IMR-90 (cell line): Measurements from ENCODE around the gene FBXW7. TPM values are rescaled to one million over a fixed set of nuclear protein-coding genes. Genes with fewer than 3 reads are reported as not detected.

ENCODE experiments used
- ATAC-seq: fragments of 200-7000 bp; cut with Tn5 transposase; 2 replicates; pipeline ENCODE4 v1.9.1; 2020; ENCODE audit warnings: low read depth, mild to moderate bottlenecking, moderate library complexity
- BruUV-seq: library from RNA; stranded (reverse); fragments of 400-500 nt; replicated peaks from 2 replicates; lab custom pipeline; 2021; lab: Mats Ljungman, UMichigan
- CTCF ChIA-PET: fragments of 300-600 bp; formaldehyde crosslinking; extraction: SDS; loops from one replicate; lab custom pipeline; 2021; ENCODE audit warnings: antibody characterized with exemption; lab: Yijun Ruan, JAX
- POLR2A ChIA-PET: fragments of 300-600 bp; sonication (Branson Sonifier 250); formaldehyde crosslinking; loops from one replicate; lab custom pipeline; 2022; ENCODE audit warnings: antibody characterized with exemption; ENCODE audit not compliant: unreplicated experiment; lab: Charles Lee
- DNase-seq: peaks from one replicate; pipeline ENCODE4 v3.0.0; 2013
- H2AFZ ChIP-seq: replicated peaks from 2 replicates; pipeline ENCODE3; 2013; ENCODE audit warnings: low read length, mild to moderate bottlenecking; ENCODE audit not compliant: poor library complexity
- H2AK5ac ChIP-seq: 2 replicates; pipeline ENCODE4 v1.6.1; 2013; ENCODE audit warnings: low read depth, low read length, inconsistent platforms
- H2AK9ac ChIP-seq: replicated peaks from 2 replicates; pipeline ENCODE3; 2013; ENCODE audit warnings: mild to moderate bottlenecking, low read depth, low read length, moderate library complexity; ENCODE audit not compliant: poor library complexity
- H2BK120ac ChIP-seq: 2 replicates; pipeline ENCODE4 v1.6.1; 2013; ENCODE audit warnings: low read depth, low read length, inconsistent platforms
- H2BK15ac ChIP-seq: 3 replicates; pipeline ENCODE4 v1.6.1; 2013; ENCODE audit warnings: low read depth, low read length, inconsistent platforms
- H2BK20ac ChIP-seq: 2 replicates; pipeline ENCODE4 v1.6.1; 2013; ENCODE audit warnings: low read depth, mild to moderate bottlenecking, inconsistent platforms, low read length, moderate library complexity
- H2BK5ac ChIP-seq: 2 replicates; pipeline ENCODE4 v1.6.1; 2013; ENCODE audit warnings: mild to moderate bottlenecking, low read depth, low read length, inconsistent platforms; ENCODE audit not compliant: poor library complexity, severe bottlenecking
- H3K14ac ChIP-seq: replicated peaks from 2 replicates; pipeline ENCODE4 v1.6.1; 2013; ENCODE audit warnings: low read depth, low read length, inconsistent platforms
- H3K18ac ChIP-seq: 2 replicates; pipeline ENCODE4 v1.6.1; 2013; ENCODE audit warnings: low read depth, low read length, control low read depth
- H3K23ac ChIP-seq: 2 replicates; pipeline ENCODE4 v1.6.1; 2013; ENCODE audit warnings: low read depth, low read length, inconsistent platforms
- H3K27ac ChIP-seq: 2 replicates; pipeline ENCODE4 v1.5.1; 2013; ENCODE audit warnings: mild to moderate bottlenecking, control low read depth, low read length; ENCODE audit not compliant: insufficient read depth
- H3K27me3 ChIP-seq: 2 replicates; pipeline ENCODE4 v1.6.1; 2013; ENCODE audit warnings: low read length; ENCODE audit not compliant: control insufficient read depth, insufficient read depth
- H3K36me3 ChIP-seq: 2 replicates; pipeline ENCODE4 v1.6.1; 2013; ENCODE audit warnings: low read length, mixed read lengths; ENCODE audit not compliant: control insufficient read depth, insufficient read depth
- H3K4ac ChIP-seq: 2 replicates; pipeline ENCODE4 v1.6.1; 2013; ENCODE audit warnings: low read depth, low read length, inconsistent platforms
- H3K4me1 ChIP-seq: 2 replicates; pipeline ENCODE4 v1.6.1; 2013; ENCODE audit warnings: low read length, mixed read lengths; ENCODE audit not compliant: control insufficient read depth, insufficient read depth
- H3K4me2 ChIP-seq: 2 replicates; pipeline ENCODE4 v1.6.1; 2013; ENCODE audit warnings: low read depth, mild to moderate bottlenecking, control low read depth, low read length, moderate library complexity
- H3K4me3 ChIP-seq: 2 replicates; pipeline ENCODE4 v1.5.1; 2013; ENCODE audit warnings: low read depth, mild to moderate bottlenecking, control low read depth, low read length, moderate library complexity; ENCODE audit not compliant: insufficient read depth
- H3K56ac ChIP-seq: 2 replicates; pipeline ENCODE4 v1.6.1; 2013; ENCODE audit warnings: low read length, inconsistent platforms; ENCODE audit not compliant: insufficient read depth; ENCODE audit errors: extremely low read depth
- H3K79me1 ChIP-seq, 2 experiments: 2 replicates each; pipeline ENCODE4 v1.6.1; 2013; ENCODE audit warnings: low read length in 2 of 2, inconsistent platforms in 1 of 2, low read depth in 1 of 2
- H3K9ac ChIP-seq: 2 replicates; pipeline ENCODE4 v1.6.1; 2013; ENCODE audit warnings: low read depth, low read length, control low read depth
- H3K9me1 ChIP-seq: 2 replicates; pipeline ENCODE4 v1.6.1; 2013; ENCODE audit warnings: low read length, inconsistent platforms; ENCODE audit not compliant: insufficient read depth
- H3K9me3 ChIP-seq: 2 replicates; pipeline ENCODE4 v1.6.1; 2013; ENCODE audit warnings: low read length; ENCODE audit not compliant: control insufficient read depth, insufficient read depth
- H4K20me1 ChIP-seq: 2 replicates; pipeline ENCODE4 v1.6.1; 2013; ENCODE audit warnings: low read length, inconsistent platforms; ENCODE audit not compliant: insufficient read depth
- H4K5ac ChIP-seq: 2 replicates; pipeline ENCODE4 v1.6.1; 2013; ENCODE audit warnings: mild to moderate bottlenecking, low read depth, low read length, control low read depth
- H4K8ac ChIP-seq, 2 experiments: 2 replicates each; pipeline ENCODE4 v1.6.1; 2013; ENCODE audit warnings: low read depth in 2 of 2, low read length in 2 of 2, control low read depth in 1 of 2, inconsistent platforms in 1 of 2
- H4K91ac ChIP-seq: 2 replicates; pipeline ENCODE4 v1.6.1; 2013; ENCODE audit warnings: low read depth, low read length, inconsistent platforms; ENCODE audit not compliant: insufficient read depth
- CHD1 ChIP-seq: IDR thresholded peaks from 2 replicates; pipeline ENCODE4 v1.6.1; 2012; ENCODE audit warnings: low read depth, low read length, improper control_type of control experiment
- CTCF ChIP-seq: conservative IDR thresholded peaks from 2 replicates; pipeline ENCODE4 v1.5.1; 2012; ENCODE audit warnings: mild to moderate bottlenecking, low read depth, low read length, improper control_type of control experiment
- FOS ChIP-seq: fragments of 150-350 bp; IDR thresholded peaks from 2 replicates; pipeline ENCODE4 v1.6.1; 2016; ENCODE audit warnings: low read depth, low read length
- MAFK ChIP-seq: IDR thresholded peaks from 2 replicates; pipeline ENCODE4 v1.6.1; 2012; ENCODE audit warnings: low read depth, low read length, improper control_type of control experiment
- MXI1 ChIP-seq: IDR thresholded peaks from 2 replicates; pipeline ENCODE4 v1.6.1; 2012; ENCODE audit warnings: low read depth, mild to moderate bottlenecking, low read length, moderate library complexity, borderline replicate concordance
- RAD21 ChIP-seq: IDR thresholded peaks from 2 replicates; pipeline ENCODE4 v1.6.1; 2012; ENCODE audit warnings: low read length, improper control_type of control experiment
- RCOR1 ChIP-seq: IDR thresholded peaks from 2 replicates; pipeline ENCODE4 v1.6.1; 2012; ENCODE audit warnings: mild to moderate bottlenecking, low read length, improper control_type of control experiment; ENCODE audit not compliant: insufficient replicate concordance
- SMC3 ChIP-seq: fragments of 150-350 bp; IDR thresholded peaks from 2 replicates; pipeline ENCODE4 v1.6.1; 2016; ENCODE audit warnings: low read depth, mild to moderate bottlenecking, antibody characterized with exemption, low read length, moderate library complexity
- WGBS, 2 experiments: methylation state at CpG; one replicate each; pipeline versions ENCODE4 v1.1.5 to v1.1.7; 2013; ENCODE audit warnings: missing lambda C conversion rate in 2 of 2; ENCODE audit not compliant: insufficient read length in 1 of 2; ENCODE audit errors: extremely low coverage in 2 of 2; 5-methylcytosine and 5-hydroxymethylcytosine counted together
- dilution Hi-C: fragments of 300-500 bp; cut with HindIII; formaldehyde crosslinking; loops from one replicate; pipeline ENCODE4 v1.14.3; 2018; ENCODE audit warnings: low sequenced_read_pairs; ENCODE audit not compliant: unreplicated experiment
- in situ Hi-C: fragments of 300-500 bp; cut with MboI; formaldehyde crosslinking; loops from 3 replicates; pipeline ENCODE4 v1.14.3; 2019; ENCODE audit warnings: low sequenced_read_pairs, inconsistent platforms, mixed read lengths
- intact Hi-C: fragments of 100-400 bp; cut with micrococcal nuclease; formaldehyde crosslinking; loops from 2 replicates; pipeline ENCODE4 v1.10.0; 2022
- polyA plus RNA-seq, 3 experiments: library from polyadenylated mRNA; depleted of rRNA; stranded (reverse); fragments of >200 nt; gene quantifications; 2 replicates each; pipeline ENCODE4 v1.2.3, GENCODE V29; 2012; ENCODE audit warnings: low replicate concordance in 1 of 3
- total RNA-seq: library from RNA; depleted of rRNA; stranded (reverse); fragments of >200 nt; gene quantifications from 2 replicates; pipeline ENCODE4 v1.2.3, GENCODE V29; 2012

Gene FBXW7
- total and polyA plus RNA-seq, 2 of the 4 experiments (the other 2 are of a cell fraction): 7.2 to 27.4 TPM

- Histone ChIP-seq H3K14ac (no peak overlapping the region), H2AK5ac (no peak overlapping the region), H3K4ac (no peak overlapping the region), H3K4me3 (no peak overlapping the region), H3K27me3 (no peaks in the 10 kb centered on the region; the same call in 1 of the 2 replicates), H3K27ac (no peak overlapping the region), H3K9me3 (no peaks in the 10 kb centered on the region), H2AFZ (no peak overlapping the region), H3K9ac (no peak overlapping the region), H3K56ac (no peak overlapping the region), H4K8ac (no peak overlapping the region), H3K23ac (no peak overlapping the region), H2BK15ac (no peak overlapping the region), H4K20me1 (no peaks in the 10 kb centered on the region), H4K5ac (no peak overlapping the region), H3K4me2 (no peak overlapping the region), H3K18ac (no peak overlapping the region), H3K36me3 (no peaks in the 10 kb centered on the region), H2BK5ac (no peak overlapping the region), H3K9me1 (no peaks in the 10 kb centered on the region), H4K91ac (no peak overlapping the region), H2AK9ac (no peak overlapping the region), H2BK120ac (no peak overlapping the region), H3K4me1 (no peaks in the 10 kb centered on the region), H3K79me1 (no peaks in the 10 kb centered on the region), H2BK20ac (no peak overlapping the region)
- in situ Hi-C loops: no loop called here
- no TSS peak for BruUV-seq
- dilution Hi-C loops: no loop called here
- DNase-seq: no peak
- no peak for ATAC-seq
- ChIA-PET CTCF (no interaction called here), POLR2A (no interaction called here)
- intact Hi-C loops: no loop called here
- WGBS, 2 experiments: 81% methylated on average over 3 of the region's 3 CpGs; no CpG with 5 or more reads in 1 of the 2 experiments
- TF ChIP-seq CHD1: no peak
- no peak for TF ChIP-seq RAD21
- TF ChIP-seq FOS: no peak
- no peak for TF ChIP-seq CTCF
- TF ChIP-seq SMC3: no peak
- no peak for TF ChIP-seq MAFK
- no peak for TF ChIP-seq MXI1
- no peak for TF ChIP-seq RCOR1
These were observed 20.9 kb upstream of the FBXW7 start for GRCh38 chr4:152556834-152557233.
